GM10266 (cell line): ENCODE results near the gene DDB1.

Experiments
- DNase-seq: peaks from one replicate; pipeline ENCODE4 v3.0.0; 2012; ENCODE audit errors: extremely low spot score
- TF ChIP-seq, protein P1 (sequence below): IDR thresholded peaks from 2 replicates; pipeline ENCODE4 v1.5.1; 2012; ENCODE audit warnings: mild to moderate bottlenecking, low read depth; ENCODE audit not compliant: control insufficient read depth, insufficient read depth; ENCODE audit errors: missing control alignments

The DDB1 gene

DNA sequence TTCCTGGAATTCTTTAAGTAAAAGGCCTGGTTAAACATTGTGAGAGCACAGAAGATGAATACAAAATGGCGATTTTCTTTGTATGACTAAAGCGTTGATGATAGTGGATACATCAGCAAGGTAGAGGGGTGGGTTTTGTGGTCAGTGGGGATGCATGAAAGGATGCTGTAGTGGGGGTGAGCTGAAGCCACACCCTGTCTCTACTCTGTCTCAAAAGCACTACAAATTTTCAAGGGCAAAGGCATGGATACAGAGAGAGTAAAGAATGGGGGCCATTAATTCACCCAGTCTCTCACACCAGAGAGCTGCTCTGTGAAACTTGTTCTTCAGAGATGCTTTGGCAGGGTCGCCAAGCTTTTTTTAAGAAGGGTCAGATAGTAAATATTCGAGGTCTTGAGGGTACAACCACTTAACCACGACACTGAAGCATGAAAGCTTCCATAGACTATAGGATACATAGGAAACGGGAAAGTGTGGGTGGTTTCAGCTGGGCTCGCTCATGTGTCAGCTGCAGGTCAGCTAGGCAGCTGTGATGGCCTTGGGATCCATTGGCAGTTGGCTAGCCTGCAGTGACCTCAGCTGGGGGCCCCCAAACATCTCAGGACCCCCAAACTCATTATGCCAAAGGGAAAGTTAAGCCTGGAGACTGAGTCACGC is 37.6 kb upstream of the DDB1 start:
- TF ChIP-seq, protein P1, sequence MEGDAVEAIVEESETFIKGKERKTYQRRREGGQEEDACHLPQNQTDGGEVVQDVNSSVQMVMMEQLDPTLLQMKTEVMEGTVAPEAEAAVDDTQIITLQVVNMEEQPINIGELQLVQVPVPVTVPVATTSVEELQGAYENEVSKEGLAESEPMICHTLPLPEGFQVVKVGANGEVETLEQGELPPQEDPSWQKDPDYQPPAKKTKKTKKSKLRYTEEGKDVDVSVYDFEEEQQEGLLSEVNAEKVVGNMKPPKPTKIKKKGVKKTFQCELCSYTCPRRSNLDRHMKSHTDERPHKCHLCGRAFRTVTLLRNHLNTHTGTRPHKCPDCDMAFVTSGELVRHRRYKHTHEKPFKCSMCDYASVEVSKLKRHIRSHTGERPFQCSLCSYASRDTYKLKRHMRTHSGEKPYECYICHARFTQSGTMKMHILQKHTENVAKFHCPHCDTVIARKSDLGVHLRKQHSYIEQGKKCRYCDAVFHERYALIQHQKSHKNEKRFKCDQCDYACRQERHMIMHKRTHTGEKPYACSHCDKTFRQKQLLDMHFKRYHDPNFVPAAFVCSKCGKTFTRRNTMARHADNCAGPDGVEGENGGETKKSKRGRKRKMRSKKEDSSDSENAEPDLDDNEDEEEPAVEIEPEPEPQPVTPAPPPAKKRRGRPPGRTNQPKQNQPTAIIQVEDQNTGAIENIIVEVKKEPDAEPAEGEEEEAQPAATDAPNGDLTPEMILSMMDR, result no peak
- no peak for DNase-seq

DNA sequence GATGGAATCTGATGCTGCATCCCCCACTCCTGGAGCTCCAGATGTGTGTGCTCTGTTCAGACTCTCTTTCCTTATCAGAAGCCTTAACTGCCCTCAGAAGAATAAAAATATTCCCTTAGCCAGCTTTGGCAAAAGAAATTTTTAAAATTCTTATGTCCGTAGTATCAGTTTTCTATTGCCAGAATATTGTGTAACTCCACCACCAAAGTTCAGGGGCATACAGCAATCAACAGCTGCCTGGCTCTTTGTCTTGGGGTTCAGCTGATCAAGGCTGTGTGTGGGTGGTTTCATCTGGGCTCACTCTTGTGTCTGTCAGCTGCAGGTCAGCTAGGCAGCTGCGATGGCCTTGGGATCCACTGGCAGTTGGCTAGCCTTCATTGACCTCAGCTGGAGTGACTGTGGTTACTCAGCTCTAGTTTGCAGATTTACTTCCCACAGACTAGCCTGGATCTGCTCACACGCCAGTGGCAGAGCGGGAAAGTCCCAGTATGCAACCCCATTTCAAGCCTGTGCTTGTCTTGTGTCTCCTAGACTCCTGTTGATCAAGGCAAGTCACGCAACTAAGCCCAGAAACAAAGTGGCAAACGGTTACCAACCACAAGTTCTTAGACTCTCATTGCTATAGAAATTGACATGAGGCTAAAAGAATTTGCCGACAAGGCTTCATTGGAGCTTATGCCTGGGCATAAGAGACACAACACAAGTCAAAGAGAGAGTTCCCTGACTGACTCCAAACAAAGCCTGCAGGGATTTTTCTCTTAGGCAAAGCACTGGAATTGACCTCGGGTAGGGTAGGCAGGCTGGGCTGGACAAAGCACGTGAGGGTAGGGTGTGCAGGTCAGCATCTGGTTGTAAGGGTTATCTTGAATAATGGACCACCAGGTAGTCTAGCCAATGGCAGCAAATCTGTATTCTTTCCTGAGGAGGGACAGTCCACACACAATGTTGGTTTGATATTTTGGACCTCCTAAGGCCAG is 36.8 kb upstream of the DDB1 start:
- TF ChIP-seq, protein P1, result no peak
- no peak for DNase-seq

DNA sequence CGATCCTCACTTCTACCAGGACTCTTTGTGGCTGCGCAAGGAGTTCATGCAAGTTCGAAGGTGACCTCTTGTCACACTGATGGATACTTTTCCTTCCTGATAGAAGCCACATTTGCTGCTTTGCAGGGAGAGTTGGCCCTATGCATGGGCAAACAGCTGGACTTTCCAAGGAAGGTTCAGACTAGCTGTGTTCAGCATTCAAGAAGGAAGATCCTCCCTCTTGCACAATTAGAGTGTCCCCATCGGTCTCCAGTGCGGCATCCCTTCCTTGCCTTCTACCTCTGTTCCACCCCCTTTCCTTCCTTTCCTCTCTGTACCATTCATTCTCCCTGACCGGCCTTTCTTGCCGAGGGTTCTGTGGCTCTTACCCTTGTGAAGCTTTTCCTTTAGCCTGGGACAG is 35.7 kb upstream of the DDB1 start:
- TF ChIP-seq, protein P1, result no peak

DNA sequence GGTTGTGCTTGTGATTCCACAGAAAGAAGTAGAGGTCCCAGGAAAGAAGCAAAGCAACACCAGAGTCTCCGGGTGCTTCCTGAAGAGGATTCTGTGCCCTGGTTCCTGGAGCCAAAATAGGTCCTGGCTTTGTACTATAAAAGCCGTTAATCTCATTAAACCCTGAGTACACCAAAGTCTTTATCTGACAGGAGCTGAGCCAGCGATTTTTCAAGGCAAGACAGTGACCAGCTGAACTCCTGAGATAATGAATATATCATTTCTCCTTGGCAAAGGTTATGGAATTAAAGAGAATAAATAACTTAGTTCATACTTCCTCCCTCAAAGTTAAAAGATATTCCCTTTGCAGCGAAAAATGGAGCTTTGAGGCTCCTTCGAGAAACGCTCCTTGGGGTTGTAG is 34.5 kb upstream of the DDB1 start:
- TF ChIP-seq, protein P1, result no peak
- DNase-seq, result no peak

More for the DNA sequence above, 35.7 kb upstream of the DDB1 start:
- no peak for DNase-seq

DNA sequence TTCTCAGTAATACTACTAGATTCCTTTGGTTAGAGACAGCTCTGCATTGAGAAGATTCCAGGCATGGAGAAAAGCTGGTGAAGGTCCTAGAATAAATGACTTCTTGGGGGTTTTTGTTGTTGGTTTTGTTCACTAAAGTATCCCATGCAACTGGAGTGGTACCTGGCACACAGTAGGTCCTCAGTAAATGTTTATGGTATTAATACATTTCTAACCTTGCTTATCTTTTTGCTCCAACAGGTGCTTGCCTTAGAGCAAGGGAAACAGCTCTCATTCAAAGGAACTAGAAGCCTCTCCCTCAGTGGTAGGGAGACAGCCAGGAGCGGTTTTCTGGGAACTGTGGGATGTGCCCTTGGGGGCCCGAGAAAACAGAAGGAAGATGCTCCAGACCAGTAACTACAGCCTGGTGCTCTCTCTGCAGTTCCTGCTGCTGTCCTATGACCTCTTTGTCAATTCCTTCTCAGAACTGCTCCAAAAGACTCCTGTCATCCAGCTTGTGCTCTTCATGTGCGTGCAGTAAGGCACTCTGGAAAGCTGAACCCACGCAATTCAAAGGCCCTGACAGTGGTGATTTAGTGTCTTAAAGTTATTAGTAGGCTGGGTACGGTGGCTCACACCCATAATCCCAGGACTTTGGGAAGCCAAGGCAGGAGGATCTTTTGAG is 31.2 kb upstream of the DDB1 start:
- TF ChIP-seq, protein P1, result no peak
- no peak for DNase-seq

DNA sequence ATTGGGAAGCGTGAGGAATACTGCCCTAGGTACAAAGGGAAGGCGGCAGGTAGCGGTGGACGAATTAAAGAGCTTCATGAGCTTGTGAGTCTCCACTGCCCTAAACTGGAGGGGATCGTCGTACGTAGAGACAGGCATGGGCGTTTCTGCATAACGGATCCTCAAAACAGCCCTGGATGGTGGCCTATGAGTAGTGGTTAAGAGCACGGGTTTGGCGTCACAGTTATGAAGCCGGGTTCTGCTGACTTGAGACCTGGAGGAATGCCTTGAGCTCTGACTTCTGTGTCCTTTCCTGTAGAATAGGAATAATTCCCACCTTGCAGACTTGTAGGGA is 29.6 kb upstream of the DDB1 start:
- DNase-seq, result no peak
- TF ChIP-seq, protein P1, result no peak
